ENCODE data around the gene GRHL1.

GRHL1 gene

DNA sequence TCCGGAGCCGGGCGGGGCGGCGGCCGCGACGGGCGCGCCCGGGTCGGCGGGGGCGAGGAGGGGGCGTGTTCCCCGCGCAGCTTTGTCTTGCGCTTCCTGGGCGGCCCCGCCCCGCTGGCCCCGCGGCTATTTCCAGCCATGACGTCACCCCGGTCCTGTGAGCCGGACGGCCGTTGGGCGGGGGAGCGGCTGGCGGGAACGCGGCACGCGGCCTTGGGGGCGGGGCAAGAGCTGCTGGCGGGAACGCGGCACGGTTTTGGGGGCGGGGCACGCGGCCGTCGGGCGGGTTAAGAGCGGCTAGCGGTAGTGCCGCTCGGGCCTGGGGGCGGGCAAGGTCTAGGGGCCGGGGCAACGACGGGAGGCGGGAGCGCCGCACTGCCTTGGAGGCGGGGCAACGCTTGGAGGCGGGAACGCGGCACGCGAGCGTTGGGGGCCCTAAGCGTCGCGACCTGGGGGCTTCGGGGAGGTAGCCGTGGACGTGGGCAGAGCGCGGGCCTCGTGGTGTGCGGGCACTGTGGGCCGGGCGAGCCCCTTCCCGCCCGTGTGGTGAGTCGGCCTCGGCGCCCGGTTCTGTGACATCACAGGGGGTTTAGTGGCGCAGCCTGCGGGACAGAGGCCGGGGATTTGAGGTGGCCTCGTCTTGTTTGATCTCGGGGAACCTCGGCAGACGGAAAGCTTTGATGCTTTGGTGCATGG is 92.6 kb downstream of the GRHL1 start:
- Histone ChIP-seq H3K4me1 (ENCODE audit: control insufficient read depth in 2 of 2, insufficient read depth in 1 of 2, low read depth in 1 of 2, low read length in 2 of 2) (peaks cover 3 to 10% of the 10 kb centered on the region in 2 donors), H3K4me3 (ENCODE audit: low read length in 2 of 2) (peak overlapping the region in 1 of 2 donors; percentile 73), H3K4me2 (ENCODE audit: insufficient read depth, low read length, poor library complexity, severe bottlenecking) (peak overlapping the region; percentile 69), H4K8ac (ENCODE audit: low read depth, low read length) (no peak overlapping the region), H2BK15ac (ENCODE audit: low read length) (peak overlapping the region; percentile 37), H2AFZ (ENCODE audit: low read length) (peak overlapping the region; percentile 92), H3K27me3 (ENCODE audit: control insufficient read depth in 3 of 3, insufficient read depth in 3 of 3, low read depth in 1 of 3, low read length in 3 of 3) (peaks cover 0 to 12% (median 0%) of the 10 kb centered on the region in 3 experiments), H3K9me3 (replicated peaks in 1 of 2; ENCODE audit: control insufficient read depth in 2 of 2, insufficient read depth in 1 of 2, low read depth in 1 of 2, low read length in 2 of 2) (peaks cover 6 to 12% of the 10 kb centered on the region in 2 donors), H3K4ac (ENCODE audit: low read length) (peak overlapping the region; percentile 66), H3K79me1 (ENCODE audit: low read depth, low read length) (peaks cover 4% of the 10 kb centered on the region), H3K14ac (ENCODE audit: low read length) (no peak overlapping the region), H3K36me3 (replicated peaks in 1 of 2; ENCODE audit: control insufficient read depth in 2 of 2, insufficient read depth in 2 of 2, low read length in 2 of 2) (peaks cover 0 to 38% of the 10 kb centered on the region in 2 donors), H2BK5ac (ENCODE audit: low read length) (no peak overlapping the region), H3K23ac (ENCODE audit: low read depth, low read length, poor library complexity) (peak overlapping the region; percentile 91), H3K18ac (ENCODE audit: low read length) (peak overlapping the region; percentile 94), H2BK12ac (ENCODE audit: low read length) (peak overlapping the region; percentile 99), H2AK5ac (ENCODE audit: low read depth, low read length) (peak overlapping the region; percentile 75), H4K91ac (ENCODE audit: low read depth, low read length, poor library complexity) (no peak overlapping the region), H3K9ac (ENCODE audit: low read depth, low read length, poor library complexity) (no peak overlapping the region), H3K27ac (replicated peaks; ENCODE audit: low read length) (no peak overlapping the region), H2BK120ac (ENCODE audit: low read depth, low read length) (no peak overlapping the region)
- WGBS, 2 donors (ENCODE audit: extremely low coverage in 2 of 2, insufficient read length in 2 of 2, insufficient replicate concordance in 1 of 2), result no CpG with 5 or more reads among the region's 90 CpGs
- DNase-seq (ENCODE audit: low spot score), result peak; percentile 59

- Histone ChIP-seq H3K4me2 (ENCODE audit: insufficient read depth, low read length, poor library complexity, severe bottlenecking) (no peak overlapping the region), H3K9me3 (replicated peaks in 1 of 2; ENCODE audit: control insufficient read depth in 2 of 2, insufficient read depth in 1 of 2, low read depth in 1 of 2, low read length in 2 of 2) (peaks cover 6 to 12% of the 10 kb centered on the region in 2 donors), H2BK15ac (ENCODE audit: low read length) (peak overlapping the region; percentile 49), H3K79me1 (ENCODE audit: low read depth, low read length) (peaks cover 3% of the 10 kb centered on the region), H3K27ac (replicated peaks; ENCODE audit: low read length) (no peak overlapping the region), H3K14ac (ENCODE audit: low read length) (no peak overlapping the region), H4K91ac (ENCODE audit: low read depth, low read length, poor library complexity) (no peak overlapping the region), H3K4ac (ENCODE audit: low read length) (no peak overlapping the region), H3K4me1 (ENCODE audit: control insufficient read depth in 2 of 2, insufficient read depth in 1 of 2, low read depth in 1 of 2, low read length in 2 of 2) (peaks cover 3 to 7% of the 10 kb centered on the region in 2 donors), H2BK5ac (ENCODE audit: low read length) (no peak overlapping the region), H3K27me3 (ENCODE audit: control insufficient read depth in 3 of 3, insufficient read depth in 3 of 3, low read depth in 1 of 3, low read length in 3 of 3) (peaks cover 0 to 12% (median 0%) of the 10 kb centered on the region in 3 experiments), H2AFZ (ENCODE audit: low read length) (no peak overlapping the region), H3K23ac (ENCODE audit: low read depth, low read length, poor library complexity) (no peak overlapping the region), H4K8ac (ENCODE audit: low read depth, low read length) (no peak overlapping the region), H3K36me3 (replicated peaks in 1 of 2; ENCODE audit: control insufficient read depth in 2 of 2, insufficient read depth in 2 of 2, low read length in 2 of 2) (peaks cover 0 to 50% of the 10 kb centered on the region in 2 donors), H2AK5ac (ENCODE audit: low read depth, low read length) (no peak overlapping the region), H2BK120ac (ENCODE audit: low read depth, low read length) (no peak overlapping the region), H3K9ac (ENCODE audit: low read depth, low read length, poor library complexity) (no peak overlapping the region), H2BK12ac (ENCODE audit: low read length) (no peak overlapping the region), H3K4me3 (ENCODE audit: low read length in 2 of 2) (no peak overlapping the region), H3K18ac (ENCODE audit: low read length) (no peak overlapping the region)
- DNase-seq (ENCODE audit: low spot score), result no peak
- no CpG with 5 or more reads among the region's 20 CpGs for WGBS, 2 donors (ENCODE audit: extremely low coverage in 2 of 2, insufficient read length in 2 of 2, insufficient replicate concordance in 1 of 2)
These were observed 94.3 kb downstream of the GRHL1 start for GRCh38 chr2:10045561-10046355.

GRCh38 chr2:10046931-10047330 is 95.4 kb downstream of the GRHL1 start:
- H3K9ac ChIP-seq (ENCODE audit: low read depth, low read length, poor library complexity), result no peak overlapping the region
- H3K4me1 ChIP-seq (ENCODE audit: control insufficient read depth in 2 of 2, insufficient read depth in 1 of 2, low read depth in 1 of 2, low read length in 2 of 2), result peaks cover 3 to 5% of the 10 kb centered on the region in 2 donors
- peaks cover 0 to 9% (median 0%) of the 10 kb centered on the region in 3 experiments for H3K27me3 ChIP-seq (ENCODE audit: control insufficient read depth in 3 of 3, insufficient read depth in 3 of 3, low read depth in 1 of 3, low read length in 3 of 3)
- H3K79me1 ChIP-seq (ENCODE audit: low read depth, low read length), result peaks cover 2% of the 10 kb centered on the region
- no peak overlapping the region for H3K23ac ChIP-seq (ENCODE audit: low read depth, low read length, poor library complexity)
- H4K8ac ChIP-seq (ENCODE audit: low read depth, low read length), result no peak overlapping the region
- no peak overlapping the region for H3K18ac ChIP-seq (ENCODE audit: low read length)
- H2BK12ac ChIP-seq (ENCODE audit: low read length), result no peak overlapping the region
- H2BK5ac ChIP-seq (ENCODE audit: low read length), result no peak overlapping the region
- no peak overlapping the region for H2AFZ ChIP-seq (ENCODE audit: low read length)
- no peak overlapping the region for H3K4ac ChIP-seq (ENCODE audit: low read length)
- no peak overlapping the region for H3K27ac ChIP-seq (replicated peaks; ENCODE audit: low read length)
- no peak overlapping the region for H3K14ac ChIP-seq (ENCODE audit: low read length)
- no CpG with 5 or more reads among the region's 7 CpGs for WGBS, 2 donors (ENCODE audit: extremely low coverage in 2 of 2, insufficient read length in 2 of 2, insufficient replicate concordance in 1 of 2)
- no peak overlapping the region for H4K91ac ChIP-seq (ENCODE audit: low read depth, low read length, poor library complexity)
- H3K4me3 ChIP-seq (ENCODE audit: low read length in 2 of 2), result no peak overlapping the region
- H3K36me3 ChIP-seq (replicated peaks in 1 of 2; ENCODE audit: control insufficient read depth in 2 of 2, insufficient read depth in 2 of 2, low read length in 2 of 2), result peaks cover 0 to 54% of the 10 kb centered on the region in 2 donors
- no peak overlapping the region for H2BK120ac ChIP-seq (ENCODE audit: low read depth, low read length)
- no peak for DNase-seq (ENCODE audit: low spot score)
- H2BK15ac ChIP-seq (ENCODE audit: low read length), result no peak overlapping the region
- H2AK5ac ChIP-seq (ENCODE audit: low read depth, low read length), result no peak overlapping the region
- peaks cover 6 to 8% of the 10 kb centered on the region in 2 donors for H3K9me3 ChIP-seq (replicated peaks in 1 of 2; ENCODE audit: control insufficient read depth in 2 of 2, insufficient read depth in 1 of 2, low read depth in 1 of 2, low read length in 2 of 2)
- no peak overlapping the region for H3K4me2 ChIP-seq (ENCODE audit: insufficient read depth, low read length, poor library complexity, severe bottlenecking)
